ENCODE measurements around the gene TMEM92.
"Not testable (repeated sequence)": the region's sequence is repeated elsewhere in the genome, so short reads cannot be mapped to it uniquely, and the experiment has no call there.

TMEM92 gene

GRCh38 chr17:50301891-50302584 lies 27.8 kb downstream of the TMEM92 start:
- DNase-seq: no peak

GRCh38 chr17:50303051-50303450 lies 28.8 kb downstream of the TMEM92 start:
- no peak for DNase-seq

GRCh38 chr17:50303596-50303995 lies 29.3 kb downstream of the TMEM92 start:
- DNase-seq: no peak

- DNase-seq: peak in 1 of 2 experiments; percentile 21
These were observed 30.6 kb downstream of the TMEM92 start for GRCh38 chr17:50304781-50305404.

- no peak for DNase-seq
These were observed 33.4 kb downstream of the TMEM92 start for GRCh38 chr17:50307654-50308053.

- DNase-seq: no peak
These were observed 34.4 kb downstream of the TMEM92 start for GRCh38 chr17:50308666-50309065.

GRCh38 chr17:50310455-50311111 lies 36.3 kb downstream of the TMEM92 start:
- no peak for DNase-seq

GRCh38 chr17:50311112-50311460 lies 36.8 kb downstream of the TMEM92 start:
- DNase-seq: no peak

- DNase-seq: no peak
These were observed 37.2 kb downstream of the TMEM92 start for GRCh38 chr17:50311483-50311882.

GRCh38 chr17:50312308-50312707 lies 38.0 kb downstream of the TMEM92 start:
- DNase-seq: no peak

GRCh38 chr17:50314456-50315011 lies 40.3 kb downstream of the TMEM92 start:
- peak in 1 of 2 experiments; percentile 51 for DNase-seq

- no peak for DNase-seq
These were observed 41.8 kb downstream of the TMEM92 start for GRCh38 chr17:50316016-50316587.

- DNase-seq: not testable (repeated sequence)
These were observed 42.4 kb downstream of the TMEM92 start for GRCh38 chr17:50316660-50317059.

- no peak for DNase-seq
These were observed 42.9 kb downstream of the TMEM92 start for GRCh38 chr17:50317121-50317520.

- DNase-seq: peak; percentile 56 to 93
These were observed 44.4 kb downstream of the TMEM92 start for GRCh38 chr17:50318501-50319285.

- DNase-seq: no peak
These were observed 45.2 kb downstream of the TMEM92 start for GRCh38 chr17:50319306-50320004.

- no peak for DNase-seq
These were observed 48.0 kb downstream of the TMEM92 start for GRCh38 chr17:50322271-50322670.

- no peak for DNase-seq
These were observed 48.8 kb downstream of the TMEM92 start for GRCh38 chr17:50323060-50323459.

GRCh38 chr17:50325906-50326305 lies 51.6 kb downstream of the TMEM92 start:
- DNase-seq: no peak

- DNase-seq: no peak
These were observed 52.6 kb downstream of the TMEM92 start for GRCh38 chr17:50326831-50327364.
